ENCODE measurements around the gene FOXD3. TPM values are rescaled to one million over a fixed set of nuclear protein-coding genes. Genes with fewer than 3 reads are reported as not detected.

FOXD3 gene
- total RNA-seq, 4 donors from 2014 or later = 1.3 to 4.2 (median 2.0) TPM; not detected in 1

GRCh38 chr1:63367215-63368103, 45.1 kb downstream of the FOXD3 start, which contains the start of gene ALG6:
ALG6 (plus strand) TSS chr1:63367627; CDS start chr1:63370978, 3,351 bp downstream.
- intact Hi-C loops (cut with DNase I; ENCODE audit: low total_unique reads) = no loop called here
- TF ChIP-seq POLR2A (IDR thresholded peaks at IDR 0.05) (no peak), CTCF (IDR thresholded peaks at IDR 0.05) (no peak)
- peak within 1 kb of the TSS; percentile 78 for H3K4me3 ChIP-seq (ENCODE audit: low read depth, poor library complexity, severe bottlenecking)
- peak; percentile 87 to 97 for DNase-seq (ENCODE audit: low spot score in 2 of 2)
- 1 to 2% methylated on average over 18 to 29 of the region's 77 CpGs for WGBS, 2 donors

- no peak for DNase-seq (ENCODE audit: low spot score in 2 of 2)
- WGBS, 2 donors = 4% methylated on average over 10 of the region's 10 CpGs
- TF ChIP-seq POLR2A (IDR thresholded peaks at IDR 0.05) (no peak), CTCF (IDR thresholded peaks at IDR 0.05) (no peak)
These were observed 45.8 kb downstream of the FOXD3 start for GRCh38 chr1:63368131-63368530.

More at GRCh38 chr1:63368131-63368530, 45.8 kb downstream of the FOXD3 start:
- peak overlapping the region; percentile 78 for H3K4me3 ChIP-seq (ENCODE audit: low read depth, poor library complexity, severe bottlenecking)
- intact Hi-C loops (cut with DNase I; ENCODE audit: low total_unique reads) = no loop called here

Small RNAs within 50 kb of the gene (microRNA-seq; reads per million reads assigned to microRNA genes)
- gene MIR6068 (ENCODE audit: borderline number of aligned reads in 1 of 2, borderline replicate concordance in 2 of 2) = 0 reads per million in 2 donors

Other genes with a start within 250 kb of the FOXD3 start
- 10 to 100 TPM in 3 of 4 donors, 1 to 10 TPM in 1; 8.4 to 14.7 (median 12.3) TPM for gene ALG6, start 45.1 kb downstream of the FOXD3 start, total RNA-seq
- 10 to 100 TPM in 1 of 4 donors, 1 to 10 TPM in 3; 7.0 to 11.7 (median 8.9) TPM for gene ITGB3BP, start 200.7 kb downstream of the FOXD3 start, total RNA-seq
- gene EFCAB7, start 201.0 kb downstream of the FOXD3 start, total RNA-seq = 10 to 100 TPM in 1 of 4 donors, 1 to 10 TPM in 3; 3.2 to 10.9 (median 7.1) TPM